GM18499 (cell line): ENCODE data around the gene HMGN3.
"Not testable (repeated sequence)": the region's sequence is repeated elsewhere in the genome, so short reads cannot be mapped to it uniquely, and the experiment has no call there.

Source experiments
- ATAC-seq: cut with Tn5 transposase; IDR thresholded peaks from one replicate; pipeline ENCODE4 v1.9.1; 2021; ENCODE audit warnings: moderate number of reproducible peaks; ENCODE audit not compliant: insufficient read depth, unreplicated experiment

Gene HMGN3

DNA sequence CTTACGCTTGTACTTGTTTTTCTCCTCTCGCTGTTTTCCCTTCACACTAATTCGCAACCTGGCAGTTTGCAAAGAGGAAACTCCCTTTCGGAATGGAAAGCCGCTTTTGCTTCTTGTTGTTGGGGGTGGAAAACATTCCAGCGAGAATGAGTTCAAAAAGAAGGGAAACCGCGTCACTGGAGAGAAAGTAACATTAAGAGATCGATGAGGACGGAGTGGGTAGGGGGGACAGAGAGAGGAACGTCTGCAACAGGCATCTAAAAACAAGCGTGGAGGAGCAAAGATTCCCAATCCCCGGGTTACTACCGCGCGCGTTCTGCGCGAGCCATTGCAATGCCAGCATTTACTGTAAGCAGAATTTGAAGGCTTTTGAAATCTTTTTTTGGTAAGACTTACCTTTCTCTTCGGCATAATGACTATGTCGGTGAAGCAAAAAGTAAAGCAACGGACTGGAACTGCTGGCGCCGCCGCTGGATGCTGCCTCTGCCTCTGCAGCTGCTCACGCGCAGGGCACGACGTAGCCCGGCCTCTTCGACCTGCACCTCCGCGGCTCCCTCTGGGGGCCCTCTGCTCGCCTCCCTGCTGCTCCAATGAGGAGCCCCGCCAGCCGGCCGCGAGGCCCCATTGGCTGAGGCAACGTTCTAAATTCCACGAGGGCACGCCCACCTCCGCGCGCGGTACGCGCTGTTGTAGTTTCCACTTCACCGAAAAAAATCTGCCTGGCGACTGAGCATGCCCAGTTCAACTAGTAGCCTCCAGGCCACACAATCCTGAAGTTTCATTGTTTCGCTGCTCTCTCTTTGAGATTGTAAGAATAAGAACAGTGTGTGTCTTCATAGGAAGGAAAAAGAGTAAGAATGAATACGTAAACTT lies at the start of gene HMGN3:
Gene HMGN3 (minus strand): TSS at position 533 of the 873 bp plus-strand sequence.
- peak; percentile 81 for ATAC-seq

DNA sequence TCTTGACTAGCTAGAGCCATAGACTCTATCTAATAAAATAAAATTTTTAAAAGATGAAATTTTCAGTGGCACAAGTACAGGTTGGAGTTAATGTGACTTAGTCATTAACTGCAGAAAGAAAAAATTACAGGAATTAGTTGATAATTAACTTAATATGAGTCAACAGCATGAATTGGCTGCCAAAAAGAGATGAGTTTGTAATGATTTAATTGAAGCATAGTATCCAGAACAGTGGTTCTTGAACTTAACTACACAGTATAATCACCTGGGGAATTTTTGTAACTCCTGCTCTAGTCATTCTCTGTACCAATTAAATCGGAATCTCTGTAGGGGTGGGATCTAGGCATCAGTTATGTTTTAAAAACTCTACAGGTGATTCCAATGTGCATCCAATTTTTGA lies 46.3 kb upstream of the HMGN3 start:
- ATAC-seq = no peak

DNA sequence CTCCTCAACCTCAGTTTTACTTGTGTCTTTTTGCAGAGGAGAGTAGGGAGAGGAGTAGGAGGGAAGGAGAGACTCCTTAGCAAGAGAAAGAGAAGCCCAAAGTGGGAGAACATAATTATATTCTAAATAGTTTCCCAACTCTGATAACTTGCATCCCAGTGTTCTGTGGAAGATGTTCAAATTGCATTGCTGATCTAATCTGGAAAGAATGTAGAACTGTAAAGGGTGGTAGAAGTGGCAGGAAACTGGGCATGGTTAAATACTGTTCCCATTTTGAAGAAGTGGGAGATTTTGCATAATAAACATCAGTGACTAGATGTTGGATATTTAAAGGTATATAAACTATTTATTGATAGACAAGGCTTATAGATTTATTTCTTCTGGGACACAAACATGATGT lies 42.6 kb upstream of the HMGN3 start:
- ATAC-seq = no peak

DNA sequence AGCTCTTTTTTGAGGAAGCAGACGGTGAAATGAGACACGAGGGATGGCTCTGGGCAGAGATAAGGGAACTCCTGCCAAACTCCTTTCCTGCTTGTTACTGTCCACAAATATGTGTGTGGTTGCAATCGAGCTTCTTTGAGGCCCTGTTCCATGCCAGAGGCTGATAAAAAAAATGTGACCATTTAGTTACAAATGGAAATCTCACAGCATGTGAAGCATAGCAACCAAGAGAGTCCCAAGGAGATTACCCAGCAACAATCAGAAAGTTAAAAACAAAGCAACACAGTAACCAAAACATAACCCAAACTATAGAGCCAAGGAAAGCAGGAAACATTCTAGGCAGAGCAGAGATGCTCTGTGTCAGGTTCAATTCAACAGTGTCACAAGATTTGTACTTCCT lies 35.4 kb upstream of the HMGN3 start:
- ATAC-seq = no peak

GRCh38 chr6:79267128-79267527 lies 32.6 kb upstream of the HMGN3 start:
- ATAC-seq = no peak

GRCh38 chr6:79266051-79266450 lies 31.6 kb upstream of the HMGN3 start:
- no peak for ATAC-seq

- ATAC-seq = no peak
Measured at GRCh38 chr6:79263359-79263758, 28.9 kb upstream of the HMGN3 start.

DNA sequence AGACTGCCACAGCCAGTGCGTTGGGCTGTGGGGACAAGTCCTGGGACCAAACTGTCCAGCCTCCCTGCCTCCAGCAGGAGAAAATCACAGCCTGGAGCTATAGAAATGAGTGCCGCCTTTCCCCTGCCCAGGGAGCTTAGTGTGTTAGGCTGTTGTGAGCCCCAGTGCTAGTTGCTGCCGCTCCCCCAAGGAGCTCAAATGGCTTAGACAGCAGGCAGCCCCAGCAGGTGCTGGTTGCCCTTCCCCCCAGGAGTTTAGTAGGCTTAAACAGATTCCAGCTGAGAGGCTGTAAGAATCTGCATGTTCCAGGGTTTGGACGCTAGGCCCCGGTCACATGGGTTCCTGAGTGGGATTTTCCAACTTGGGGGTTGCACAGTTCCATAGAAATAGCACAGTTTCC lies 27.2 kb upstream of the HMGN3 start:
- ATAC-seq = no peak

GRCh38 chr6:79260772-79261171 lies 26.3 kb upstream of the HMGN3 start:
- no peak for ATAC-seq

GRCh38 chr6:79257381-79258205 lies 23.1 kb upstream of the HMGN3 start:
- ATAC-seq = no peak

- ATAC-seq = not testable (repeated sequence)
Measured at GRCh38 chr6:79256770-79257169, 22.3 kb upstream of the HMGN3 start.

DNA sequence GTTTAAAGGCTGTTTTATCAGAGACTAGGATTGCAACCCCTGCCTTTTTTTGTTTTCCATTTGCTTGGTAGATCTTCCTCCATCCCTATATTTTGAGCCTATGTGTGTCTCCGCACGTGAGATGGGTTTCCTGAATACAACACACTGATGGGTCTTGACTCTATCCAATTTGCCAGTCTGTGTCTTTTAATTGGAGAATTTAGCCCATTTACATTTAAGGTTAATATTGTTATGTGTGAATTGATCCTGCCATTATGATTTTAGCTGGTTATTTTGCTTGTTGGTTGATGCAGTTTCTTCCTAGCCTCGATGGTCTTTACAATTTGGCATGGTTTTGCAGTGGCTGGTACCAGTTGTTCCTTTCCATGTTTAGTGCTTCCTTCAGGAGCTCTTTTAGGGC lies 20.6 kb upstream of the HMGN3 start:
- not testable (repeated sequence) for ATAC-seq

- no peak for ATAC-seq
Measured at GRCh38 chr6:79250559-79250958, 16.1 kb upstream of the HMGN3 start.

DNA sequence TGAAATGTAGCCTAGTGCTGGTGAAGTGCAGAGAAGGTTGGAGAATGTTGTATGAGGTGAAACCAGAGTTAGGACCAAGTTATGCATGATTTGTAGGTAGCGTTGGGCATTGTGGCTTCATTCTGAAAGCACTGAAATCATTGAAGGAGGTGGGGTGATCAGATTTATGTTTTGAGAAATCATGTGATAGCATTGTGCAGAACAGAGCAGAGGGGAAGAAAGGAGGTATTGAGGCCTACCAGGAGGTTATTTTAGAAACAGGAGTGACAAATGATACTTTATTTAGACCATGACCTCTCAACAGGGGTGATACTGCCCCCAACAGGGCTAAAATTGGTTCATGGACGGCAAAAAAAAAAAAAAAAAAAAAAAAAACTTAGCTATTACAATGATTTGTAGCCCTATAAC lies 15.6 kb upstream of the HMGN3 start:
- ATAC-seq = peak; percentile 76

DNA sequence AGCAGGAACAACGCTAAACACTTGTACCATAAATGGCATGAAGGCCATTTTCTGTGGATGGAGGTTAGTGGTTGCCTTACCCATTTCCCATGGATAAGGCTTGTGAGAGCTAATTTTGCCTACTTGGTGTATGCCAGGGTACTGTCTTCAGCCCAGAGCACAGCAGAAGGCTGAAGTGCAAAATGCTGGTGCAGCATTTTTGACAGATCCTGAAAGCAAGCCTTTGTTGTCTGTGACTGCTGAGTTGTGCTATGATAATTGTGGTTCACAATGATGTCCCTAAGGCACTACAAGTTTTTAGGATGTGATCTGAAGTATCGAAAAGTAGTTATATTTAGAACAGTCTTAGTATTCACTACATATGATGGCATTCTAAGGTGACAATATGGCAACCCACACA lies 14.7 kb upstream of the HMGN3 start:
- ATAC-seq = no peak

DNA sequence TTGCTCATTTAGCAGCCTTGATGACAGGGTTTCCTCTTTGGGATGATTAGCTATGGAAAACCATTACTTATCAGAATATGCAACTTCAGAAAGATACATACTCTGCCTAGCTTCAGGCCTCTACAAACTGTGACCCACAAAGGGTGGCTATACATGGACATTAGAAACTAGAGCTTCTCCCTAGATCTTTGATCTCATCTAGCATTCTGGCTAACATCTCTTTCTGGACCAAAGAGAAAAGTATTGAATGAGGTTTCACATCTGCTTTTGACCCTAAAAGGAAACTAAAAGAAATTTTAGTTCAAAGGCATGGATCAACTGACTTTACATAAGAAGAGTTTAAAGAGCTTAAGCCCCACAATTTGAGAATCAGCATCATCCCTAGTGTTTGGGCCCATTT lies 12.4 kb upstream of the HMGN3 start:
- ATAC-seq = peak; percentile 84

DNA sequence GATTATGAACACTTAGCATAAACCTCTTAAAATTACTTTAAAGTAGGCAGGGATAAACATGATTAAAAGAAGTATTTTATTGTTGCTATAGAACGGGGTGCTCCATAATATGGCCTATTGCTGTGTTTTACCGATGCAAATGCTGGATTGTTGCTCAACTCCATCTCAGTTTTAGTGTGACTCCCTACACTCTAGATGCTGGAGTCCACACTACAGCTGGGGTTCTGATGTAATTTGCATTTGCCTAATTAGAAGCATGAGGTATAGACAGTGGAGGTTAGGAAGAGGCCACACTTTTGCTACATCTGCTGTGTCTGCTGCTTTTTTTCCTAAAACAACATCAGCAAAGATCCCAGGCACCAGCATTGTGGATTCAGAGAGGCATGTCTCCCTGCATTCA lies 6.7 kb upstream of the HMGN3 start:
- ATAC-seq = no peak

- ATAC-seq = no peak
Measured at GRCh38 chr6:79240509-79240908, 6.0 kb upstream of the HMGN3 start.

DNA sequence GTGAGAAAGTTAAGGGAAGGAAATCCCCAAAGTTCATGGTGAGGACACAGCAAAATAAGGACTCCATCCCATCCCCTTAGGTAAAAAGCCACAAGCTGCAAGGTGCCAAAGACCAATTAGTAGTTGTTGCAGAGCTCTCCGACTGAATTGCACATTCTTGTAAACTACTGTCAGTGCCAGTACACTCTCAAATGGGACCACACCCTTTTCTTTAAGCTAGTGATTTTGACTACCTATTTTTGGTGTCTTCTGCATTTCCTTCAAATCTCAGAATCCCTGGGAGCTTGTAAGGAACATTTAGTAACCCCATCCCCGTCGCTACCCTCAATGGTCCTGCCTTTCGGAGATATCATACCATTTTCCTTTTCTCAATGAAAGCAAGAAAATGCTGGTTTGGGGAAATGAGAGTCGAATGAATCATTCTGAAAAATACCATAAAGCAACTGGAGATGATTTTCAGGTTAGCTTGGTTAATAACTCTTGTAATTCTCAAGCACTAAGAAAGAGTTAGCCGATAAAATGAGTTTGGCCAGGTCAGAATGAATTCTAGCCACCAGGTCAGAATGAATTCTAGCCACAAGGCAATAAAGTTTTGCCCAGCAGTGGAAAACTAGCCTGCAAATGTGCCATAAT lies 5.2 kb upstream of the HMGN3 start:
- ATAC-seq = peak; percentile 46

GRCh38 chr6:79238919-79239318 lies 4.4 kb upstream of the HMGN3 start:
- ATAC-seq = no peak

DNA sequence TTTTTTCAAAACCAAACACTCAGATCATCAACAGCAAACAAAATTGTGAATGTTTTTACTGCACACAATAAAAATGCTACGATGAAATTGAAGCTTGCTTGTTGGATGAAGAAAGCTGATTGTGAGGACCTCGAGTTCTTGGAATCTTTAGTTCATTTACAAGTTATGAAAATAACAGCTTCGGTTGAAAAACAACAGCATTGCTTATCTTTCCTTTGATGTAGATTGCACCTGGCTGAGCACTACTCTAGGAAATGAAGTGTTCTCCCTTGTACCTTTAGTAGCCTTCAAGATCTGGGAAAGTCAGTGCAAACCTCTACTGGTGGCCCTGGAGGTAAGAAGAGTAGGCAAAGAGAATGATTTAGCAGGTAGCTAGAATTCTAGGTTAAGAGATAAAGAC lies 2.2 kb upstream of the HMGN3 start:
- ATAC-seq = no peak
